DMS53 treated with DMSO at 0.1 percent for 48 hours (cell line): ENCODE data around the gene REXO4.

ENCODE experiments used
- DNase-seq: peaks from one replicate; lab custom pipeline; 2025; ENCODE audit not compliant: unreplicated experiment; lab: John Stamatoyannopoulos, UW

Gene REXO4

DNA sequence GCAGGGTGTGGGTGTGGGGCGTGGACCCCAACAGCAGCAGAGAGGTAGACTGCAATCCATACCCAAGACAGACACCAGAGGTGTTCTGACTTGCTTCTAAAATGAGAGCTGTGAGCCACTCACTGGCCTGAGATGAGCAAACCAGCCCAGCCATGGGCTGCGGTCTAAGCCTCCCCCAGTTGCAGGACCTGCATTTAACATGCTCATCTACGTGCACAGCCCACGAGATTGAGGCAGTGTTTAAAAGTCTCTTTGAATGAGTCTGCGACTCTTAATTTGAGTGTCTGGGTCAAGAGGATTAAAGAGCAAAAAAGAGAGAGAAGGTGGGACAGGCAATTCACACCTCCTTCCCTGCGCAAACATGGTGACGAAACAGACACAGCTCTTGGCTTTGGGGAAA lies 47.9 kb downstream of the REXO4 start:
- no peak for DNase-seq

DNA sequence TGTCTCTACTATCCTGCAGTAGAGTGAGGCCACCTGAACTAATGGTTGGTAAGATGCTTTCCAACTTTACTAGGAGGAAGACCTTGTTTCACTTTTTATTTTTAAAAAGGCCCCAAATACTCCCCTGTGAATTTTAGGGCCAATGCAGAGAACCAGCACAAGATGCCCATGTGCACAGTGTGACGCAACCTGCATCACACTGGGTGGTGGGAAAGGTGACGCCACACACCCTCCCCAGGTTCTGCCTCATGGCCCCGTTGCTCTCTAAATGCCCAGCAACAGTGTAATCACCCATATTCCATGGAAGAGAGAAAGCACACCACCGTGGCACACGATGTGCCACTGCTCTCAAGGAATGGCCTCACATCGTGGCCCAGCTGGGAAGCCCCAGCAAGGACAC lies 48.4 kb downstream of the REXO4 start:
- no peak for DNase-seq

DNA sequence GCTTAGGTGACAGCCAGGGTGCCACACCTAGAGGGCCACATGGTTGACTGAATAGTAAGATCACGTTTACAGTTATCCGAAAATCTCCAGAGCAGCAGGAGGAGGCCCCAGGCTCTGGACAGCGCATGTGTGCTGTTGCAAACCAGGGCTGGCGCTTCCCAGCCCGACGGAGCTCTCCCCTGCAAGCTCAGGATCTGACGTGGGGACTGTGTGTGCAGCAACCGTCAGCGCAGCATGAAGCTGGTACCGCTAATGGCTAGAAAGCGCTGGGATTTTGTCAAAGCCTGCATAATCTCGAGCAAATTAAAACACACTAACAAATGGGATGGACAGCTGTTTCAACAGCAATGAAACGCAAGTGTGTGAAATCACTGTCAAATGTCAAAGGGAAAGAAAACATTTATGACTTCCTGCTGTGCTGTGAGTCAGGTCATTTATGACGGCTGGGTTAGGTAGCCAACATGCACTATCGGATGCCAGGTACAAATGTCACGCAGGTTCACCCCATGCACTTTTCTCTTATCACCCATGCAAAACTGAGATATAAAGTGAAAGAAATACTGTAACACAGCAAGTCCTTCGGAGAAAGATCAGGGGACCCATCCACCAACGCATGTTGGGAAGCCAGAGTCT lies 49.4 kb downstream of the REXO4 start:
- DNase-seq: no peak

DNA sequence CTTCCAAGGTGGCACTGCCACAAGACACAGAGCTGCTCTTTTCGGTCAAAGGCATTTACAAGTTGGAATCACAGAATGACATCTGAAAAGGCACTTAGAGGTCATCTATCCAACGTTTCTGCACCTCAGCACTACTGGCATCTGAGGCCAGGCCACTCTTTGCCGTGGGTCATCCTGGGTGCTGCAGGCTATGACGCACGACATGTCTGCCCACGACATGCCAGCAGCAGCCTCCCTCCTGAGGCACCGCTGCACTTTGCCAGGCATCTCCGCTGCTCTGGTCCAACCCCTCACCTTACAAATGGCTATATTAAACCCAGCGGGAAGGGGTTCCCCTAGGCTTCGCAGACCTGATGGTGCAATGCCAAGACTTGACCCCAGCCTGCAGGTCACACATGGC lies 50.0 kb downstream of the REXO4 start:
- DNase-seq: no peak

DNA sequence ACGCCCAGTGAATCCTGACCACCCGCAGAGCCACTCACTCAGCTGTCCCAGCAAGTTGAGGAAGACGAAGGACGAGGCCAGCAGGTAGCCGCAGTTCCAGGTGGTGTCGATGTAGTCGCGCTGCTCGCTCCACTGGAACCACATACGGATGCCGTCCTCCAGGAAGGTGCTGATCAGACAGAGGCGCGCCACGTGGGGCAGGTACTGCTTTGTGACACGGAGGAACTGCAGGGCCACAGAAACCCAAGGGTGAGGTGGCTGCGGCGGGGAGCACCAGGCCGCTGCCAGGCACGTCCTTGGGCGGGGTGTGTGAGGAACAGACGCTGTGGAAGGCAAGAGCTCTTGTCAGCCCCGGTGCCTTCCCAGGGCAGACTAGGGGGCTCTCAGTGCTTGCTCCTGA lies 50.6 kb downstream of the REXO4 start:
- DNase-seq: no peak

DNA sequence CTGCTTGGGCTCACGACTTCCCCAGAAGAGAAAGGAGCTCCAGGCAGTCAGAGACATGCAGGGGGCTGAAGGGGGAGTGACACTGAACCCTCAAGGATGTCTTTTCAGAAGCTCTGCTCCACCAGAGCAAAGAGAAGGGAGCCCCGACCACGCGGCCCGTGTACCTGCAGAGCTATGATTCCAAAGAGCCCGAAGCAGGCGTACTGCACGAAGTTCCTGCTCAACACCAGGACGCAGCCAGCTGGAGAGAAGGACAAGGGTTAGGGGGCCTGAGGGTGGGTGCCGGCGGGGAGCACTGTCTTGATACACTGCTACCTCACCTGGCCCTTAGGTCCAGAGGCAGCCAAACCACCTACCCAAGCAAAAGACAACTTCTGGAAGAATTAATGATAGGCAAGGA lies 51.4 kb downstream of the REXO4 start:
- DNase-seq: no peak

DNA sequence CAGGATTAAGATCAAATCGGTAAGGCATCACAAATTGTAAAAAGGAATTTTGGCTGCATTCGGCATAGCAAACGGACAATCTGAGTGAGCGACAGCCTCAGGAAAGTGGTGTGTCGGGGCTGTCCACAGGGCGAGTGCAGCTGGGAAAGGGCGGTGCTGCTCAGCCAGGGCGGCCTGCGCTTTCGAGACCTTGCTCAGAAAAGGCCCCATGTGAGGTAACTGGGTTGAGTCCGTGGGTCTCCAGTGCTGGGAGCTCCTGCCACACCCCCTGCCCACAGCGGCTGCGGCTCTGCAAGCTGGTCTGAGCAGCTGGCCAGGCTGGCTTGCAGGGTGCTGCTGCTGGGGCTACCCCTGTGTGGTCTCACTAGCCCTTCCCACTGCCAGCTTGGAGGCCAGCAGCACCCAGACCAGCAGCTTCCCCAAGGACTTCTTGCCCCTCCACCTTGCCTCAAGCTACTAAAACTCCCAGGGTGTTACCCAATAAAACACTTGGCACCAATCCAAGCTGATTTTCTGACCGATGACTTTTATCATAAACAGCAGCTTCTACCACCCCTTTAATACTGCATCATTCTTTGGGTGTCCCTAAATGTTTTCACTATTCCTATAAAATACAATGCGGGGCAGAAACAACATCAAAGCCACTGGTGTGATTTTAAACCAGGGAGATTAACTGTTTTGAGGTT lies 55.3 kb downstream of the REXO4 start:
- DNase-seq: no peak

DNA sequence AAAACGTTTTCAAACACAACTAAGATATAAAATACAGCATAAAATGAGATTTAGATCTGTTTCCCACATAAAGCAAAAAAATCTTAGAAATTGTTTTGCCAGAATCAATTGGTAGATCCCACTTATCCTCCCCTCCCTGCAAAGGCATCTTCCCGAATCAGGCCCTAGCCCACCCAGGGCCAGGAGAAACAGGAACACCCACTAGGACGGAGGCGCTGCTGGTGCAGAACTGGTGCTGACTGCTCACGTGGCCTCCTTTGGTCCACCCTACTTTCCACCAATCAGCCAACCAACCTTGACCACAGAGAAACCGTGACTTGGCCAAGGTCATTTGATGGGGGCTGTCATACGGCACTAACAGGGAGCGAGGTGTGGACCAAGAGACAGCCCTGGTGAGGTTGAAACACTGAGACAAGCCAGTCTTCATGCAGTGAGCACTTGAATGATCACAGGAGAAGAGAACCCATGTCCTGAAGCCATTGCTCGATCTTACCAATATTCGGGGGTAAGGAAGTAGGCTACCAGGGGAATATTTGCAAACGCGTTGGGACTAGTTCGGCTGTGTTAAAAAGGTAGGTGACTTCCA lies 56.2 kb downstream of the REXO4 start:
- no peak for DNase-seq

DNA sequence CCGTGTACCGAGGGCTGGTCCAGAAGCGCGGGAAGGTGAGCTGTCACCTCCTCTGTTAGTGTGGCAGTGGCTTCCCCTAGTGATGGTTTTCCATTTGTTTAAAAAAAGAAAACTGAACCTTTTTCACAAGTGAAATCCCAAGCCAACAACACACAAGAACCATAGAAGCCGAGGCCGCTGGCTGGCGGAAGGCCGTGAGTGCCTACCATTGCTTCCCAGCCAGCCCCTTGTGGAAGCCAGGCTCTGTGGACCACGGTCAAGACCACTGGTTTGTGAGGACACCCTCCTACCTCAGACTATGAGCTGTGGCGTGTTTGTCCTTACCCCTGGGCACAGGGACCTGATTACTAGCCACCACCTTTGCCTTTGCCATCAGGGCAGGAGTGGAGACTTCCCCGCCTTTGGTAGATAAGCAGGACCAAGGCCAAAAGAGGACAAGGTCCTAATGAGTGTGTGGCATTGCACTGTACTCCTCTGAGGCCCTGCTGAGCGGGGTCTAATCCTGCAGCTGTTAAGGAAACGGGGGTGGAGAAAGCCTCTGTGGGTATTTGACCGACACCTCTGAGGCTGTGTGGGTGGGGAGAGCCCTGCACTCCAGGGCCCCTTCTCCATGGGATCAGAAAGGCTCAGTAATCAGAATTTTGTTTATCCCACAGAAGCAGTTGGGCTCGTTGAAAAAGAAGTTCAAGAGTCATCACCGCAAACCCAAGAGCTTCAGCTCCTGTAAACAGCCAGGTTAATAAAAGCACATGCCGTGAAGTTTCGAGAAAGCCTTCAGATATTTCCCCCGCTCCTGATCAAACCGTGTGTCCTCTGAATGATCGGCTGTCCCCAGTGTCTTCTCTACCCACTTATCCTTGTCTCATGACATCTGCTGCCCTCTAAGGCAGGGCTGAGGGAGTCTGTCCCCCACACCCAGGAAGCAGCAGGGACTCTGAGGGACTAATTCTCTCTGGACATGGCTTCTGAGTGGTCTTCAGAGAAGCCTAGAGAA lies 57.1 kb downstream of the REXO4 start:
- no peak for DNase-seq

DNA sequence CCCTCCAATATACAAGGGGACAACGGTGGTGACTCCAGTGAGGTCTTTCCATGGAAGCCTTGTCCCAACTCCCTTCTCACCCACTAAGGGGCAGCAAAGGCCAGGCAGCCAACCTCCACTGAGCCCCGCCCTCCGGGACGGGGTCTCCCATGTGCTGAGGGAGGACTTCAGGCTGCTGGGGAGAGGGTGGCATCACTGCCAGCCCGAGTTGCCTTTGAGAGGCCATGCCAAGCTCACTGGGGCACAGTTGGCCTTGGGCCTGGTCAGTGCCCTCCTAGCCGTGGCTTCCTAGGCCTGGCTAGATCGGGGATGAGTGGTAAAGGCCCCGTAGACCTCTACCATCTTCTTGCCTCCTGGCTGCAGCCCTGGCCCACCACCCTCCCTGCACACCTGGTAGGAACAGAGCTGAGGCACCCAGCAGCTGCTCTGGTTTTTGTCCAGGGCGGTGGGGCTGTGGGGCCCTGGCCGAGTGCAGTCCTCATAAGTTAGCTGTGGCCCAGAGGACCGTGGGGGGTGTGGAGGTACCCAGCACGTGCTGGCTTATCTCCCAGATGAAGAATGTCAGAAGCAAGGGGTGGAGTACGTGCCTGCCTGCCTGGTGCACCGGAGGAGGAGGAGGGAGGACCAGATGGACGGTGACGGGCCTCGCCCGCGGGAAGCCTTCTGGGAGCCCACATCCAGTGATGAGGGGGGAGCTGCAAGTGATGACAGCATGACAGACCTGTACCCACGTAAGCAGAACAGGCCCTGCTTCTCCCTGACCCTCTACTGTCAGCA lies 58.2 kb downstream of the REXO4 start:
- no peak for DNase-seq

DNA sequence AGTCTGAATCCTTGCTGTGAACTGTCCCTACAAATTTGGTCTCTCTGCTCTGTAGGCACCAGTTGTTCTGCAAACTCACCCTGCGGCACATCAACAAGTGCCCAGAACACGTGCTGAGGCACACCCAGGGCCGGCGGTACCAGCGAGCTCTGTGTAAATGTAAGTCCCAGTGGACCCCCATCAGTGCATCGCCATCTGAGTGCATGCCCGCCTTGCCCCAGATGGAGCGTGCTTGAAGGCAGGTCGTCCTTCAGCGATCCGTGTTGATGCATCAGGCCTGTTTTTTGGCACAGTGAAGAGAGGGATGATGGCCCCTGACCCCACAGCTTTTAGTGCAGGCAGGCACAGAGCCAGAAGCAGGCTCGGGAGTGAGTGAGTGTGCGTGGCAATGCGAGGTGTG lies 60.2 kb downstream of the REXO4 start:
- no peak for DNase-seq

DNA sequence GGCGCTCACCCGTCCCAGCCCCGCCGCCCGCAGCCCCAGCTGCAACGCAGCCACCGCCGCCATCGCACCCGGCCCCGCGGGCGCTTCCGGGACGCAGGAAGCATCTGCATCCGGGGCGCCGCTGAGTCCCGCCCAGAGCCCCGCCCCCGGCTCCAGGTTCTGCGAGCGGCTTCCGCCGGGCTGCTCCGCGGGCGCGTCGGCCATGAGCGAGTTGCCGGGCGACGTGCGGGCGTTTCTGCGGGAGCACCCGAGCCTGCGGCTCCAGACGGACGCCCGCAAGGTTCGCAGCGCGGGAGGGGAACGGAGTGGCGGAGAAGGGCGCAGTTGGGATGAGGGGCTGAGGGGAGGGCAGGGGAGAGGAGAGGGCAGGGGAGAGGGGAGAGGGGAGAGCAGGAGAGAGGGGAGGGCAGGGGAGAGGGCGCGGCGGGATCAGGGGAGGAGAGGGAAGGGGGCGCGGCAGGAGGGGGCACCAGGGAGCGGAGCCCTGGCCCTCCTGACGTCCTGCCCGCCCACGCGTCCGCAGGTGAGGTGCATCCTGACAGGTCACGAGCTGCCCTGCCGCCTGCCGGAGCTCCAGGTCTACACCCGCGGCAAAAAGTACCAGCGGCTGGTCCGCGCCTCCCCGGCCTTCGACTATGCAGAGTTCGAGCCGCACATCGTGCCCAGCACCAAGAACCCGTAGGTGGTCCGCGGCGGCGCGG lies 61.3 kb downstream of the REXO4 start, which contains the start of the genes SURF1 and SURF2:
SURF1 (minus strand) TSS at position 97 of the 701 bp plus-strand sequence; CDS start at position 63, 34 bp downstream.
SURF2 (plus strand) TSS at position 160 of the 701 bp plus-strand sequence; CDS start at position 203, 43 bp downstream.
- DNase-seq: peak; percentile 68
